ENCODE measurements around the gene NDUFAF4.

Gene NDUFAF4

DNA sequence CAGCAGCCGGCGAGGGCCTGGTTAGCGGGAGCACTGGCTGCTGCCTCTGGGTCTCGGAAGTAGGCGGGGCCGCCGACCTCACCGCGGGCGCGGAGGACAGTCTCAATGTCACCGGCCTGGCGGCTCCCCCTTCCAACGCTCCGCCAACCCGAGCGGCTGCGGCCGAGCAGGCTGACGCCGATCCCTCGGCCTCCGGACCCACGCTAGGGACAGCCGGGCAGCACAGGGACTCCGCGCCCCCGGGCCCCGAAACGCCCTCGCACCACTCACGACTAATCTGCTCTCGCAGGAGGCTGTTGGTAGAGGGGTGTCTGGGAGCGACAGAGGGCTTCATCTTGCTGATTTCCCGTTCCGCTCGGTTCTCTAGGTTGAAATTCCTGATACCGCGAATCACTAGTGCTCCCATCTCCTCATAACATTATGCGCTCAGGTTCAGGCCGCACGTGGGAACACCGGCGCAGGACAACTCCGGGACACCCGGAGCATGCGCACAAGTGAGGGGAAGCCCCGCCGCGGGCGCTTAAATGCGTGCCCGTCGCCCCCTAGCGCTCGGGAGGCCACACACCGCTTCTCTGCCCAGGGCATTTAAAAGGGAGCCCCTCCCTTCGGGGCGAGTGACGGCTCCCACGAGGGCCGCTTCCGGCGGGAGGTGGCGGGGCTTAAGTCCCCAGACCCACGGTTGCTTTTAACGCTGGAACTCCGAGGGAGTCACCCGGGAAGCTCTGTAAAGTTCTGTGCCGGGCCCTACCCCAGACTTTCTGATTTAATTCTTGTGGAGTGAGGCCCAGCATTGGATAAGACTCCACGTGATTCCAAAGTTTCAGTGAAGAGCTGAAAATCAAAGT is at the start of gene NDUFAF4:
Gene NDUFAF4 (minus strand): TSS at position 496 of the 845 bp plus-strand sequence. CDS start 90 bp downstream, at position 406.
- no peaks in the 10 kb centered on the region for H3K9me3 ChIP-seq (replicated peaks in 1 of 11)
- H3K4me3 ChIP-seq, result peak within 1 kb of the TSS; percentile 74 to 96 (median 84)
- TF ChIP-seq Cebpa-rat (IDR thresholded peaks at IDR 0.05), result no peak
- peaks cover 17 to 40% (median 37%) of the 10 kb centered on the region in 11 experiments for H3K36me3 ChIP-seq
- H3K9ac ChIP-seq, result peak within 1 kb of the TSS; percentile 75 to 95 (median 87)
- peak within 1 kb of the TSS; percentile 76 to 93 (median 87) for H3K4me2 ChIP-seq
- no peaks in the 10 kb centered on the region for H3K27me3 ChIP-seq
- peak within 1 kb of the TSS; percentile 47 to 98 (median 94) for H3K27ac ChIP-seq
- peaks cover 30 to 57% (median 43%) of the 10 kb centered on the region in 10 experiments for H3K4me1 ChIP-seq
- peaks cover 0 to 47% (median 44%) of the 10 kb centered on the region in 11 experiments; a peak in 17 of 22 replicates for H4K20me1 ChIP-seq

GRCh38 chr6:96947055-96947454 is 49.4 kb upstream of the NDUFAF4 start:
- H3K36me3 ChIP-seq, result no peaks in the 10 kb centered on the region
- H4K20me1 ChIP-seq, result no peaks in the 10 kb centered on the region
- no peak overlapping the region for H3K4me2 ChIP-seq
- no peak overlapping the region for H3K4me3 ChIP-seq
- H3K27ac ChIP-seq, result no peak overlapping the region
- no peaks in the 10 kb centered on the region for H3K27me3 ChIP-seq
- H3K9me3 ChIP-seq (replicated peaks in 1 of 11), result no peaks in the 10 kb centered on the region
- no peak for TF ChIP-seq Cebpa-rat (IDR thresholded peaks at IDR 0.05)
- no peaks in the 10 kb centered on the region for H3K4me1 ChIP-seq
- no peak overlapping the region for H3K9ac ChIP-seq

- Histone ChIP-seq H4K20me1 (no peaks in the 10 kb centered on the region), H3K9ac (no peak overlapping the region), H3K36me3 (no peaks in the 10 kb centered on the region), H3K27ac (no peak overlapping the region), H3K27me3 (no peaks in the 10 kb centered on the region), H3K4me3 (no peak overlapping the region), H3K9me3 (replicated peaks in 1 of 11) (no peaks in the 10 kb centered on the region), H3K4me1 (peaks cover 0 to 9% (median 0%) of the 10 kb centered on the region in 10 experiments; a peak in 2 of 20 replicates), H3K4me2 (no peak overlapping the region)
- no peak for TF ChIP-seq Cebpa-rat (IDR thresholded peaks at IDR 0.05)
These were observed 46.0 kb upstream of the NDUFAF4 start for GRCh38 chr6:96943555-96944215.

- Histone ChIP-seq H3K9ac (no peak overlapping the region), H4K20me1 (no peaks in the 10 kb centered on the region), H3K4me1 (peaks cover 0 to 9% (median 0%) of the 10 kb centered on the region in 10 experiments; a peak in 2 of 20 replicates), H3K4me3 (no peak overlapping the region), H3K9me3 (replicated peaks in 1 of 11) (no peaks in the 10 kb centered on the region), H3K36me3 (no peaks in the 10 kb centered on the region), H3K4me2 (no peak overlapping the region), H3K27me3 (no peaks in the 10 kb centered on the region), H3K27ac (no peak overlapping the region)
- no peak for TF ChIP-seq Cebpa-rat (IDR thresholded peaks at IDR 0.05)
These were observed 45.0 kb upstream of the NDUFAF4 start for GRCh38 chr6:96942676-96943075.

DNA sequence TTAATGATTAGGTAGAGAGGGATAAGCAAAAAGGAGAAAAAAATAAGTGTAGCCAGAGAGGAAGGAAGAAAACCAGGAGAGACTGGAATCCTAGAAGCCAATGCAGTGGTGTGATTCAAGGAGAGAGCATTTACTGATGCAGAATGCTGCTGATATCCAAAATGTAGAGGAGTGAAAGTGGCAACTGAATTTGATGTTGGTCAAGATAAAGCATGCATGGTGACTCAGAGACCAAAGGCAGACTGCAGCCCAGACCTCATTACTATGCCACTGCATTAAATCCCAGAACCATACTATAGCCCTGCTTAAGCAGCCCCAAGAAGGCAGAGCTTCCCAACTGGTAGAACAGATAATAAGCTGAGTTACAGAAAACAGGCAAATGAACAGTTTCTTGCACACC is 42.6 kb upstream of the NDUFAF4 start:
- H4K20me1 ChIP-seq, result no peaks in the 10 kb centered on the region
- no peaks in the 10 kb centered on the region for H3K9me3 ChIP-seq (replicated peaks in 1 of 11)
- TF ChIP-seq Cebpa-rat (IDR thresholded peaks at IDR 0.05), result no peak
- no peak overlapping the region for H3K4me3 ChIP-seq
- no peaks in the 10 kb centered on the region for H3K36me3 ChIP-seq
- H3K4me2 ChIP-seq, result no peak overlapping the region
- no peak overlapping the region for H3K27ac ChIP-seq
- peaks cover 0 to 9% (median 0%) of the 10 kb centered on the region in 10 experiments; a peak in 2 of 20 replicates for H3K4me1 ChIP-seq
- no peak overlapping the region for H3K9ac ChIP-seq
- H3K27me3 ChIP-seq, result no peaks in the 10 kb centered on the region

- Histone ChIP-seq H3K9ac (no peak overlapping the region), H4K20me1 (no peaks in the 10 kb centered on the region), H3K4me1 (peaks cover 0 to 9% (median 0%) of the 10 kb centered on the region in 10 experiments; a peak in 2 of 20 replicates), H3K27ac (no peak overlapping the region), H3K4me3 (no peak overlapping the region), H3K9me3 (replicated peaks in 1 of 11) (no peaks in the 10 kb centered on the region), H3K27me3 (no peaks in the 10 kb centered on the region), H3K36me3 (no peaks in the 10 kb centered on the region), H3K4me2 (peak overlapping the region in 2 of 11 experiments; percentile 1 to 28; a peak in 1 of 22 replicates)
- no peak for TF ChIP-seq Cebpa-rat (IDR thresholded peaks at IDR 0.05)
These were observed 41.5 kb upstream of the NDUFAF4 start for GRCh38 chr6:96939007-96939805.

GRCh38 chr6:96934087-96934486 is 36.4 kb upstream of the NDUFAF4 start:
- Histone ChIP-seq H3K9me3 (replicated peaks in 1 of 11) (no peaks in the 10 kb centered on the region), H3K9ac (no peak overlapping the region), H3K4me2 (no peak overlapping the region), H3K27ac (no peak overlapping the region), H4K20me1 (no peaks in the 10 kb centered on the region), H3K36me3 (no peaks in the 10 kb centered on the region), H3K27me3 (no peaks in the 10 kb centered on the region), H3K4me1 (peaks cover 0 to 3% (median 0%) of the 10 kb centered on the region in 10 experiments; a peak in 2 of 20 replicates), H3K4me3 (no peak overlapping the region)
- no peak for TF ChIP-seq Cebpa-rat (IDR thresholded peaks at IDR 0.05)

DNA sequence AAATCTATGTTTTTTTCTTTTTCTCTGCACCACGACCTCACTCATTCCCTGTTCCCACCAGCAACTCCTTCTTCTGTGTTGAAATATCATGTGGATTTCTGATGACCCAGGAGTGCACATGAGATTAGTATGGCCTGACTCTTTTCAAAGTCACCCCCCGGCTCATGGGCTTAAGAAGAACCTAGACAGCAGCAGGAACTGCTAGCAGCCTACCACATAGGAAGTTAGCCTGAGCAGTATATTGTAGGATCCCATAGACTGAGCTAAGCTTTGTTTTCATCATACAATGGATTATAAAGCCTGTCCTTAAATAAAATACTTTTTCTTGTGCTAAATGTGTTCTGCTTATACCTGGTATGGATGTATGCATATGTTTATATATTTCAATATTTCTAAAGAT is 33.5 kb upstream of the NDUFAF4 start:
- Histone ChIP-seq H3K9me3 (replicated peaks in 1 of 11) (no peaks in the 10 kb centered on the region), H3K9ac (no peak overlapping the region), H4K20me1 (no peaks in the 10 kb centered on the region), H3K4me2 (no peak overlapping the region), H3K4me1 (no peaks in the 10 kb centered on the region), H3K27ac (no peak overlapping the region), H3K4me3 (no peak overlapping the region), H3K36me3 (no peaks in the 10 kb centered on the region), H3K27me3 (no peaks in the 10 kb centered on the region)
- no peak for TF ChIP-seq Cebpa-rat (IDR thresholded peaks at IDR 0.05)

DNA sequence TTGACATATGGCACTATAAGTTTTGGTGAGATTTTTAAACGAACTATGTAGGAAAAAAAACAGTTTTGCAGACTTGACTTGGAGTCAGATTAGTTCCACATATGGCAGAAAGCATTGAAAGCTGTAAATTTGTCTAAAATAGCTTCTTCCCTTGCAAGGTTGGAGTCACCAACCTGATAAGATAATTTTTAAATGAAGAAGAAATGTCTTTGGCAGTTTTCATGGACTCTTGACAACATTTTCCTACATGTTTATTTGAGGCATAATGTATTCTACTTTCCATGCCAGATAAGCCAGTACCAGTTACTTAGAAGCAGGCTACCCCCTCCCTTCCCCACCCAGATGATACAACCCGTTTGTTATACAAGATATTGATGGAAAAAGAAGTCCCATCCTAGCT is 32.0 kb upstream of the NDUFAF4 start:
- Histone ChIP-seq H3K4me2 (no peak overlapping the region), H3K27me3 (peaks cover 0 to 5% (median 0%) of the 10 kb centered on the region in 11 experiments; a peak in 2 of 22 replicates), H3K4me1 (peaks cover 0 to 9% (median 5%) of the 10 kb centered on the region in 10 experiments; a peak in 10 of 20 replicates), H3K36me3 (no peaks in the 10 kb centered on the region), H3K9me3 (replicated peaks in 1 of 11) (no peaks in the 10 kb centered on the region), H3K27ac (no peak overlapping the region), H3K4me3 (no peak overlapping the region), H3K9ac (no peak overlapping the region), H4K20me1 (no peaks in the 10 kb centered on the region)
- no peak for TF ChIP-seq Cebpa-rat (IDR thresholded peaks at IDR 0.05)
